BE2C (cell line): ENCODE data around the gene COL11A1.

Experiments
- DNase-seq: peaks from one replicate; pipeline ENCODE4 v3.0.0-alpha.2; 2020
- H3K27me3 ChIP-seq: fragments of 250-450 bp; sonication (Bioruptor Pico); 2 replicates; pipeline ENCODE4 v1.5.1; 2020; ENCODE audit warnings: mild to moderate bottlenecking
- H3K36me3 ChIP-seq: fragments of 250-450 bp; sonication (Bioruptor Pico); 2 replicates; pipeline ENCODE4 v1.5.1; 2020; ENCODE audit warnings: mild to moderate bottlenecking
- H3K4me1 ChIP-seq: fragments of 250-450 bp; sonication (Bioruptor Pico); 2 replicates; pipeline ENCODE4 v1.5.1; 2020
- H3K4me3 ChIP-seq: 2 replicates; pipeline ENCODE4 v1.5.1; 2011; ENCODE audit warnings: low read depth, low read length
- H3K9me3 ChIP-seq: fragments of 250-450 bp; sonication (Bioruptor Pico); 2 replicates; pipeline ENCODE4 v1.5.1; 2020
- TF ChIP-seq, protein P1 (sequence below): IDR thresholded peaks from 2 replicates; pipeline ENCODE4 v1.5.1; 2012; ENCODE audit warnings: mild to moderate bottlenecking, low read depth, low read length

Gene COL11A1

DNA sequence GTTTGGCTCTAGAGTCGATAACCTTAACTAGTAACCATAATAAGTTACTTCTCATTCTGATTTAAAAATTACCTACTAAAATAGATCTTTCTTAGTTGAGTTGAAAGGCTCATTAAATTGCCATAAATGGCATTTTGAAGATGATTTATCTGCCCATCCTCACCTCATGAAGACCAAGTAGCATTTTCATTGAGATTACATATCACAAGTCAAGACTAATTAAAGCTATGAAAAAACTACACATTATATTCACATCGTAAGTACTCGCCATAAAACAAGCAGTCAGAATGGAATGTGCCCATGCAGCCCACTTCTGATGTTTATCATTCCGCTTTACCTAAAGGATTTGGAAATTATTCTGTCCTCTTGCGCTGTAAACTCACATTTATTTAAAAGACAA is 212.0 kb downstream of the COL11A1 start:
- Histone ChIP-seq H3K4me3 (no peak overlapping the region), H3K4me1 (no peaks in the 10 kb centered on the region; the same call in 1 of the 2 replicates), H3K36me3 (no peaks in the 10 kb centered on the region), H3K9me3 (no peaks in the 10 kb centered on the region), H3K27me3 (no peaks in the 10 kb centered on the region)
- TF ChIP-seq, protein P1, sequence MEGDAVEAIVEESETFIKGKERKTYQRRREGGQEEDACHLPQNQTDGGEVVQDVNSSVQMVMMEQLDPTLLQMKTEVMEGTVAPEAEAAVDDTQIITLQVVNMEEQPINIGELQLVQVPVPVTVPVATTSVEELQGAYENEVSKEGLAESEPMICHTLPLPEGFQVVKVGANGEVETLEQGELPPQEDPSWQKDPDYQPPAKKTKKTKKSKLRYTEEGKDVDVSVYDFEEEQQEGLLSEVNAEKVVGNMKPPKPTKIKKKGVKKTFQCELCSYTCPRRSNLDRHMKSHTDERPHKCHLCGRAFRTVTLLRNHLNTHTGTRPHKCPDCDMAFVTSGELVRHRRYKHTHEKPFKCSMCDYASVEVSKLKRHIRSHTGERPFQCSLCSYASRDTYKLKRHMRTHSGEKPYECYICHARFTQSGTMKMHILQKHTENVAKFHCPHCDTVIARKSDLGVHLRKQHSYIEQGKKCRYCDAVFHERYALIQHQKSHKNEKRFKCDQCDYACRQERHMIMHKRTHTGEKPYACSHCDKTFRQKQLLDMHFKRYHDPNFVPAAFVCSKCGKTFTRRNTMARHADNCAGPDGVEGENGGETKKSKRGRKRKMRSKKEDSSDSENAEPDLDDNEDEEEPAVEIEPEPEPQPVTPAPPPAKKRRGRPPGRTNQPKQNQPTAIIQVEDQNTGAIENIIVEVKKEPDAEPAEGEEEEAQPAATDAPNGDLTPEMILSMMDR: no peak
- no peak for DNase-seq

DNA sequence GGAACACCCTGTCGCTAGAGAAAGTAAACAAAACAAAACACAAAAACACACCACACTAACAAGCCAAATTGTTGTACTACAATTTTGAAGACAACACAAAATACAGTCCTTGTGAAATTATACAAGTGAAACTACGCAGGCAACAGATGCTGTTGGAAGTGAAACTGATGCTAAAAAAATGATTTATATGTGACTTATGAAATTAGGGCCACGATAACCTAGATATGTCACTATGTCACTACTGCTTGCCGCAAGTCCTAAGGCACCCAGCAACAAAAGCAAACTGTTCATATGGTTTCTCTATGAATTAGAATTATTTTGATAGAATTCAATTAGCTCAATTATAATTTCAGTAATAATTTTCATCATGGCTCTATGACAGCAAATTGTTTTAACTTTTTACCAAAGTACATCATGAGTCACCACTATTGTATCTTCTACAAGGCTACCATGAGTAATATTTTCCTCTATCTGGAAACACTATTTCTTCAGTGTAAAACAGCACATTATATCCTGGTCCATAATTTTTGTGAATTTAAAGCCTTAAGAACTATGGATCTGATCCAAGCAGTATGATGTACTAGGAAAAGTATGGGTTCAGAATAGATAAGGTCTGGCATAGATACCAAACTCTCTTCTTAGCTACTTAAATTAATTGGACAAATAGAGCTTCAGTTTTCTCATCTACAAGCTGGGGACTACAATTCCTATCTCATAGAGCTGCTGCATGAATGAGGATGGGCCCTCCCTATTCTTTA is 216.3 kb downstream of the COL11A1 start:
- Histone ChIP-seq H3K36me3 (no peaks in the 10 kb centered on the region), H3K4me1 (no peaks in the 10 kb centered on the region; the same call in 1 of the 2 replicates), H3K9me3 (no peaks in the 10 kb centered on the region), H3K27me3 (no peaks in the 10 kb centered on the region), H3K4me3 (no peak overlapping the region)
- no peak for DNase-seq
- TF ChIP-seq, protein P1: no peak

DNA sequence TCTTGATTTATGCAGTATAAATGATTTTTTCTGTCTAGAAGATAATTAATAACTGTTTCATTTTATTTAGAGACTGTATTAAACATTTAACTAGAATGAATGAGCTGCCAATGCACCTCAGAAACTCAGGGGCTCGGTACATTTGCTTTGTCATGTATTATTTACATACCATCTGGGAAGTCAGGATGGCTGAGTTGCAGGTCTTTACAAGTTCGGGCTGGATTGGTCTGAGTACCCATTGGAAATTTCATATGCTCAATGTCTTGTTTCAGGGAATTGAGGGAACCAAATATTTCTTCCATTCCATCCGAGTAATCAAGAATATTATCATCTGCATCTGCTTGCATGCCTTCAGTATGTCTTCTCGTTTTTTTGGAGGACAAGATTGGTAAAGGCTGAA is 221.7 kb downstream of the COL11A1 start:
- Histone ChIP-seq H3K27me3 (no peaks in the 10 kb centered on the region), H3K36me3 (no peaks in the 10 kb centered on the region), H3K9me3 (no peaks in the 10 kb centered on the region), H3K4me3 (no peak overlapping the region), H3K4me1 (no peaks in the 10 kb centered on the region)
- DNase-seq: no peak
- TF ChIP-seq, protein P1: no peak

DNA sequence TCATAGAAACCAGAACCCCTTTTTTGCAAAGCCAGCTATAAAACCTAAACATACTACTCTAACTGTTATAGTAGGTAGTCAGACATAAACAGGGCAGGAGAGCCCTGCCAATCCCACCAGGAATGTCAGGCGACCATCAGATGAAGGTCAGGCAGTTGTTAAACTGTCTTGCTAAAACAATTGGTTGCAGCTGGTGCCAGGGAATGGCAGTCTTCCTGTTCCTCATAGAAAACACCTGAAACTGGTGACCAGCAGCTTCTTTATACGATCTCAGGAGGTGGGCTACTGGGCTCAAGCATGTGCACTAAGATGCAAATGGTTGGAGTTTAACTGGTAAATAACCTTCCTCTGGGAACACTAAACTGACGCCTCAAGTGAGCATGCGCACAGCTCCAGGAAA is 224.1 kb downstream of the COL11A1 start:
- no peaks in the 10 kb centered on the region for H3K36me3 ChIP-seq

DNA sequence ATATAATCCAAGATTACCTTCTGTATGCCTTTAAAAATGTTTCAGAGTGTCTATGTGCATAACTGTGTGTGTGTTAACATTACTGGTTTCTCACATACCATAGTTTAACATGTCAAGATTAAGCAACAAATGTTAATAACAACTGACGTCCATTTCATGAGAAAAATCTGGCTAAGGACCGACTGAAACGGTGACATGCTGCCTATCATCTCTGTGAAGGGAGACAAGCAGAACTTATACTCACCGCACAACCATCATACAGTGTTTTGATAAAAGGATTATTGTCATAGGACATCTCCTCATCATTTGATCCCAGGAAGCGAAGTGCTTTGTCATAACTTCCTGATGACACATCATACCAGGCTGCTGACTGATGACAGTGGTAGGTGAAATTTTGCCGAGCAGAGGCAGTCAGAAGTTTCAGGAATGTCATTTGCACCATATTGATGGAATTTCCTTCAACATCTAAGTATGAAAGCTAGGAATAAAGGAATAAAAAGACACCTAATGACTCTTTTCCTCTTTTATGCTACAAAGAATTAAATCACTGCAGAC is 228.8 kb downstream of the COL11A1 start:
- TF ChIP-seq, protein P1: no peak
- H3K36me3 ChIP-seq: no peaks in the 10 kb centered on the region
- H3K9me3 ChIP-seq: no peaks in the 10 kb centered on the region
- no peaks in the 10 kb centered on the region for H3K27me3 ChIP-seq
- no peak for DNase-seq
- peaks cover 4% of the 10 kb centered on the region; the same call in 1 of the 2 replicates for H3K4me1 ChIP-seq
- no peak overlapping the region for H3K4me3 ChIP-seq

More for the DNA sequence above, 224.1 kb downstream of the COL11A1 start:
- H3K4me1 ChIP-seq: peaks cover 4% of the 10 kb centered on the region; the same call in 1 of the 2 replicates
- TF ChIP-seq, protein P1: no peak
- H3K27me3 ChIP-seq: no peaks in the 10 kb centered on the region
- DNase-seq: no peak
- H3K4me3 ChIP-seq: no peak overlapping the region
- no peaks in the 10 kb centered on the region for H3K9me3 ChIP-seq

DNA sequence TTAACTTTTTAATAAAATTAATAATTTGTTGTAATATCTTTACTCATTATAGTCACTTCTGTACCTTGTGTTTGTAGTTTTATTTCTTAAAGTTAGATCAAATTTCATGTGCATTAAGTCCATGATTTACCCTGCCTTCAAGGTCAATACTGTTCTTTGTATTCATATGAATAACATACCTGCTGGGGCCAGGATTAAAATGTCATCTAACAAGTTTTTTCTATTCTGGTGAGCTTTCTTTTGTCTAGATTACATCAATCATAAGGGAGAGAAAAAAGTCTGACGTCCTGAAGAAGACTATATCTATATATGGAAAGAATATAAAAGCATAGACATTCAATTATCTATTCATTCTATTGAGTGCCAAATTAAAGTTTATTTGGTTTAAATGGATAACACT is 232.6 kb downstream of the COL11A1 start:
- Histone ChIP-seq H3K36me3 (no peaks in the 10 kb centered on the region), H3K9me3 (no peaks in the 10 kb centered on the region), H3K4me1 (peaks cover 4% of the 10 kb centered on the region; the same call in 1 of the 2 replicates), H3K4me3 (no peak overlapping the region), H3K27me3 (no peaks in the 10 kb centered on the region)
- no peak for DNase-seq
- TF ChIP-seq, protein P1: no peak
